Left cardiac atrium (tissue), 4 donors: ENCODE results near the gene SLC4A1AP. TPM values are rescaled to one million over a fixed set of nuclear protein-coding genes. Genes with fewer than 3 reads are reported as not detected.
A peak's percentile ranks its signal among the peaks of the same experiment; 100 is the strongest.

Source experiments
- ATAC-seq, 2 donors: fragments of 200-7000 bp; cut with Tn5 transposase; one replicate each; pipeline ENCODE4 v1.9.1; 2020; ENCODE audit warnings: mild to moderate bottlenecking in 2 of 2, moderate library complexity in 2 of 2
- DNase-seq: peaks from one replicate; pipeline ENCODE4 v3.0.0-alpha.2; 2020
- intact Hi-C, 2 donors: fragments of 100-400 bp; cut with DNase I; formaldehyde crosslinking; loops; one replicate each; pipeline versions ENCODE4 v1.14.1 to v1.15.1; 2022 to 2023
- total RNA-seq, 2 donors: library from RNA; stranded (reverse); fragmentation: NEBNext Ultra II Directional; extraction: Animal tissue kit (Norgen Biotek cat#: 25700); gene quantifications; one replicate each; pipeline ENCODE4 v1.2.1, GENCODE V29; 2021
- donor health status: DM: no; HTN: yes; CAD: no.
- donor health status: DM: no; HTN: yes; CAD: no; lungs with severe emphysema.
- donor health status: DM: yes; HTN: yes; CAD: no.
- donor health status: Dilated cardiomyopathy.

SLC4A1AP gene
- total RNA-seq, 2 donors from 2014 or later, result 16.5 to 20.7 TPM

- intact Hi-C loops, result no loop called here
- DNase-seq (no peak), ATAC-seq (no peak)
These were observed 50.4 kb downstream of the SLC4A1AP start for GRCh38 chr2:27714053-27714452.

- ATAC-seq (peak; percentile 4 to 9), DNase-seq (no peak)
- intact Hi-C loops, result no loop called here
These were observed 51.2 kb downstream of the SLC4A1AP start for GRCh38 chr2:27714851-27715291.

GRCh38 chr2:27715318-27716210 is 51.9 kb downstream of the SLC4A1AP start:
- intact Hi-C loops, result no loop called here
- peak; percentile 84 to 92 for ATAC-seq
- peak; percentile 80 for DNase-seq

- ATAC-seq (peak in 1 of 2 donors; percentile 4), DNase-seq (no peak)
- intact Hi-C loops, result no loop called here
These were observed 52.8 kb downstream of the SLC4A1AP start for GRCh38 chr2:27716301-27717069.

- peak; percentile 51 for DNase-seq
- peak; percentile 35 to 61 for ATAC-seq
- intact Hi-C loops, result no loop called here
These were observed 53.5 kb downstream of the SLC4A1AP start for GRCh38 chr2:27717070-27717795.

- intact Hi-C loops, result no loop called here
- peak in 1 of 2 donors; percentile 73 for ATAC-seq
- DNase-seq, result peak; percentile 71
These were observed 56.4 kb downstream of the SLC4A1AP start for GRCh38 chr2:27720004-27720551.

- peak in 1 of 2 donors; percentile 42 for ATAC-seq
- DNase-seq, result no peak
- intact Hi-C loops, result no loop called here
These were observed 57.6 kb downstream of the SLC4A1AP start for GRCh38 chr2:27721335-27721734.

GRCh38 chr2:27721884-27722485 is 58.3 kb downstream of the SLC4A1AP start:
- no peak for ATAC-seq
- intact Hi-C loops, result loop anchor here in 1 of 2 donors (2.0 kb wide), 1 partner anchor 75 kb away; no protein-coding TSS in a partner anchor

GRCh38 chr2:27723372-27724144 is 59.9 kb downstream of the SLC4A1AP start:
- DNase-seq (peak; percentile 75), ATAC-seq (peak; percentile 66 to 79)
- intact Hi-C loops, result loop anchor here in 1 of 2 donors (2.0 kb wide), 1 partner anchor 73 kb away; no protein-coding TSS in a partner anchor

More at GRCh38 chr2:27721884-27722485, 58.3 kb downstream of the SLC4A1AP start:
- DNase-seq, result no peak

GRCh38 chr2:27724191-27724590 is 60.5 kb downstream of the SLC4A1AP start:
- ATAC-seq (peak in 1 of 2 donors; percentile 7), DNase-seq (no peak)
- intact Hi-C loops, result no loop called here

GRCh38 chr2:27724905-27725701 is 61.4 kb downstream of the SLC4A1AP start:
- ATAC-seq (peak; percentile 45 to 70), DNase-seq (no peak)
- intact Hi-C loops, result no loop called here

GRCh38 chr2:27727257-27727656 is 63.6 kb downstream of the SLC4A1AP start:
- intact Hi-C loops, result no loop called here
- ATAC-seq (peak in 1 of 2 donors; percentile 6), DNase-seq (no peak)

GRCh38 chr2:27728081-27728858 is 64.6 kb downstream of the SLC4A1AP start:
- DNase-seq (no peak), ATAC-seq (no peak)
- intact Hi-C loops, result no loop called here

GRCh38 chr2:27729198-27729597 is 65.5 kb downstream of the SLC4A1AP start:
- no peak for DNase-seq
- no peak for ATAC-seq
- intact Hi-C loops, result no loop called here

GRCh38 chr2:27729614-27730013 is 65.9 kb downstream of the SLC4A1AP start:
- intact Hi-C loops, result no loop called here

GRCh38 chr2:27730261-27730662 is 66.6 kb downstream of the SLC4A1AP start:
- intact Hi-C loops, result no loop called here
- peak in 1 of 2 donors; percentile 11 for ATAC-seq
- no peak for DNase-seq

More at GRCh38 chr2:27729614-27730013, 65.9 kb downstream of the SLC4A1AP start:
- ATAC-seq (no peak), DNase-seq (no peak)
